HG03175 (cell line): ENCODE measurements around the gene NCF2.
A peak's percentile ranks its signal among the peaks of the same experiment; 100 is the strongest.
"Not testable (repeated sequence)": the region's sequence is repeated elsewhere in the genome, so short reads cannot be mapped to it uniquely, and the experiment has no call there.

Experiments
- ATAC-seq: cut with Tn5 transposase; IDR thresholded peaks from one replicate; pipeline ENCODE4 v1.9.1; 2021; ENCODE audit warnings: mild to moderate bottlenecking, moderate library complexity; ENCODE audit not compliant: unreplicated experiment

The NCF2 gene, protein sequence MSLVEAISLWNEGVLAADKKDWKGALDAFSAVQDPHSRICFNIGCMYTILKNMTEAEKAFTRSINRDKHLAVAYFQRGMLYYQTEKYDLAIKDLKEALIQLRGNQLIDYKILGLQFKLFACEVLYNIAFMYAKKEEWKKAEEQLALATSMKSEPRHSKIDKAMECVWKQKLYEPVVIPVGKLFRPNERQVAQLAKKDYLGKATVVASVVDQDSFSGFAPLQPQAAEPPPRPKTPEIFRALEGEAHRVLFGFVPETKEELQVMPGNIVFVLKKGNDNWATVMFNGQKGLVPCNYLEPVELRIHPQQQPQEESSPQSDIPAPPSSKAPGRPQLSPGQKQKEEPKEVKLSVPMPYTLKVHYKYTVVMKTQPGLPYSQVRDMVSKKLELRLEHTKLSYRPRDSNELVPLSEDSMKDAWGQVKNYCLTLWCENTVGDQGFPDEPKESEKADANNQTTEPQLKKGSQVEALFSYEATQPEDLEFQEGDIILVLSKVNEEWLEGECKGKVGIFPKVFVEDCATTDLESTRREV

DNA sequence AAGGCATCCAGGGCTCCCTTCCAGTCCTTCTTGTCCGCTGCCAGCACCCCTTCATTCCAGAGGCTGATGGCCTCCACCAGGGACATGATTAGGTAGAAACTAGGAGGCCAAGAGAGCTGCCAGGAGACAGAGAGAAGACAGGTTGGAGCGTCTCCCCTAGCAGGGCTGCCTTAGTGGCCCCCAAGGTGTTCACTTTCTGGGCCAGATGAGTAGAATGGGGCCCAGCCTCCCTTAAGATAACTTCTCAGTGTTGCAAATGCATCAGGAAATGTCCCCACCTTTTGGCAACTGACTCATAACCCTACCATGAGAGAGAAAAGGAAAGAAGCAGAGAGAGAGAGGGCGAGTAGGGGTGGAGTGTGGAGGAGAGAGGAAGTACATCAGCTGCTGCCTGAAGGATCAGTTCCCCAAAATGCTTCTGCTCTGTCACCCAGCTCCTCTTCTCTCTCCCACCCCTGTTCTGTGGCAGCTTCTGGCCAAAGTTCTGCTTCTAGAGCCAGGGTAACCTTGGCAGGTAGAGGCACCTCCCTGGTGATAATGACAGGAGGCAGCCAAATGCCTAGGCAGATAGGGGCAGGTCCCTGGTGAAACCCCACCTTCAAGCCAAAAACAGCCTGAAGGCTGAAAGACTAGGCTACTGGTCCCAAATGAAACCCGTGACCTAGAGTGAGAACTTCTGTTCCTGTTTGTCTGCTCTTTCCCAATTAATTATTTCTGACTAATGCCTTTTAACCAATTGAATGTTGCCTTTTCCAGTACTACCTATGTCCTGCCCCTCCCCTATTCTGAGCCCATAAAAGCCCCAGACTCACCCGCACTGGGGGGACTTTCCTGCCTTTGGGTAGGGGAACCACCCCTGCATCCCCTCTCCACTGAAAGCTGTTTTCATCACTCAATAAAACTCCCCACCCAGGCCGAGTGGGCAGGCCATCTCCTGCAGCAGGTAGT lies at the start of gene NCF2:
TSS of gene NCF2 (minus strand) at position 216 of the 948 bp plus-strand sequence. CDS start at position 86, 130 bp downstream.
- ATAC-seq, result peak; percentile 83

DNA sequence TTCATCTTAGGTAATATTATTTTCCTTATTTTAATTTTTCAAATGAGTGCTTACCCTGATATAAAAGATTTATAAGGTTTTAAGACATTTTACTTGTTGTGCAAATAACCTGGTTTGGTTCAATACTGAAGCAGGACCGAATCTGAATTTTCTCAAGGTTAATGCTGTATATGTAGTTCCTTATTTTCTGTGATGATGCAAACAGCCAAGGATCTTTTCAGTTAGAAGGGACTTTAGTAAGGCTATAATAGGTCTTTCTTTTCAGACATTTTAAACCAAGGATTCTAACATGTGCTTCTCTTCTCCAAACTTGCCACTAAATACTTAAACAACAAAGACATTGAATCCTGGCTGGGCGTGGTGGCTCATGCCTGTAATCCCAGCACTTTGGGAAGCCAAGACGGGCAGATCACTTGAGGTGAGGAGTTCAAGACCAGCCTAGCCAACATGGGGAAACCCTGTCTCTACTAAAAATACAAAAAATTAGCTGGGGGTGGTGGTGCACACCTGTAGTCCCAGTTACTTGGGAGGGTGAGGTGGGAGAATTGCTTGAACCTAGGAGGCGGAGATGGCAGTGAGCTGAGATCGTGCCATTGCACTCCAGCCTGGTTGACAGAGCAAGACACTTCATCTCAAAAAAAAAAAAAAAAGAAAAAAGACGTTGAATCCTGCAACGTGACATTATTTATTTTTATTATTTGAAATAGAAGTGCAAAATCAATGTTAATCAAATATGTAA lies 48.6 kb upstream of the NCF2 start:
- no peak for ATAC-seq

DNA sequence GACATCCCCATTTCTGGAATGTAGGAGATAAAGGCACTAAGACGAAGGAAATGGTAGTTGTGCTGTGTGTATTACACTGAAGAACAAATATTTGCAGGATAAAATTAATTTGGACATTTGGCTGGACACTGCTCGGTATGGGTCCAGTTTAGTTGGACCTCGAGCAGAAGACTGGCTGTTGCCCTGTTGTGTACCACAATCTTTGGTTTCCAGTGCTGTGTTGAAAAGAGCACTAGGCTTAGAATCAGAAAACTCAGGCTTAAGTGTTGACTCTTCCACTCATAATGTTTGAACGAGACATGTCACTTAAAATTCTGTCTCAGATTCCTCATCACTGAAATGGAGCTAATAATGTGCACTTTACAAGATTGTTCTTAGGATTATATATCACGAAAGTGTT lies 46.5 kb upstream of the NCF2 start:
- no peak for ATAC-seq

DNA sequence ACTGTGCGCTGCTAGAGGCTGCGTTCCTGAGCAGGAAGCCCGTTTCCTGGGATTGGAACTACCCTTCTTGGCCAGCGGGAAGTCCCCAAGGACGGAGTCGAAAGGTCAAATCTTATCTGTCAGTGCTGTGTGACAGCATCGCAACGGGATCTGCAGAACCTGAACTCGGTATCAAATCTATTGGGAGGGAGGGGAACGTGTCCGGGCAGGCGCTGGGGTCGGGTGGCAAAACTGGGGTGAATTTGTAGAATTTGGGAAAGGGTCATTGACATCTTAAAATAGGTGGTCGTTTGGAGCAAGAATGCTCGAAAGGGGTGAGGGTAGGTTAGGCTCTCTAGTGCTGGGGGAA lies 46.0 kb upstream of the NCF2 start:
- ATAC-seq, result peak; percentile 1

DNA sequence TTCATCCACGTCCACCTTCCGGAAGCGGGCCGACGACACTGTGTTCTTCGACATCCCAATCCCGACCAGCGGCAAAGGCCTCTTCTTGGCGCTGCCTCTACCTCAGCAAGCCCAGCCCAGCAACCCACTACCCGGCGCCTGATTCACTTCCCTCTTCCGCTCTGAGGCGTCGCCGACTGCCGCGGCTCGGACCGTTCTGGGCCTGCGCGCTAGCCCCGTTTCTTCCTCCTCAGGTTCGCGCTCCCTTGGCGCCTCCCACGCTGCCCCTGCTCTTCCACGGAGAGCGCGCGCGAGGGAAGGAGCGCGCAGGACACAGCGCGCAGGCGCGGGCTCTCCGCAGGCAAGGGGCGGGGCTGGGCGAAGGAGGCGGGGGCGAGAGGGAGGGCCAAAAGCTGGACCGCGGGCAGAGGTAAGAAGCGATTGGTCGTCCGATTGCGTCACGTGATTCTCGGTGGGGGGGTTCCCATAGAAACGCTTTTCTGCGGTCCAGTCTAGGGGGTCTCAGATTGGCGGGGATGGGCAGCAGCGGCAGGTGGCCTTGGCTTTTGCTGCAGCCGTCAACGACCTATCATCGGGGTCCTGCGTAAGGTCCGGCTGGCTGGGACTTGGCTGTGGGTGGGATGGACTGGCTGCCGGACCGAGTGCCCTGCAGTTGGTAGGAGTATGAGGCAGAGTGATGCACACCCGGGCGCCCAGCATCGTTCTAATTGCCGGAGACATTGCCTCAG lies 45.5 kb upstream of the NCF2 start, which contains the start of gene ARPC5:
TSS of gene ARPC5 (minus strand) at position 178 of the 728 bp plus-strand sequence. CDS start at position 54, 124 bp downstream.
- peak; percentile 83 for ATAC-seq

DNA sequence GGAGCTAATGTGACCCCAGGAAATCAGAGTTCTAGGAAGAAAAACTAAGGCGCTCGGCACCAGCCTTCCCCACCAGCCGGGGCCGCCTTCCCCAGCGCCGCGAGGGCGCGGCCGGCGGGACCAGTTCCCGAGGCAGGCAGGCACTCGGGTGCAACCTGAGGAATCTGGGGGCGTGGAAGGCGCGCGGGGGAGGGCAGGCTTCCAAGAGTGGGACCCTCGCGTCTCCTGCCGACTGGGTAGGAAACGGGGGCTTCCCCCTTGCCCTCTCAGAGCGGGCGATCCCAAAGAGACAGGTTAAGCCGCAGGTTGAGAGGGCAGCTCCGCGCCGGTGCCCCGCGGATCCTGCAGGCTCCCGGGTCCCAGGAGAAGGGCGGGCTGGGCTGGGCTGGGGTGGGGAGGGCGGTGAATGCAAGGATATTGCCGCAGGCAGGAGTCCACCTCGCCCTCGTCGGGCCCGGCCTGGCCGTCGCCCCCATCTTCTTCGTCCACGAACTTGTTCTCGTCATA lies 44.9 kb upstream of the NCF2 start:
- peak; percentile 0 for ATAC-seq

DNA sequence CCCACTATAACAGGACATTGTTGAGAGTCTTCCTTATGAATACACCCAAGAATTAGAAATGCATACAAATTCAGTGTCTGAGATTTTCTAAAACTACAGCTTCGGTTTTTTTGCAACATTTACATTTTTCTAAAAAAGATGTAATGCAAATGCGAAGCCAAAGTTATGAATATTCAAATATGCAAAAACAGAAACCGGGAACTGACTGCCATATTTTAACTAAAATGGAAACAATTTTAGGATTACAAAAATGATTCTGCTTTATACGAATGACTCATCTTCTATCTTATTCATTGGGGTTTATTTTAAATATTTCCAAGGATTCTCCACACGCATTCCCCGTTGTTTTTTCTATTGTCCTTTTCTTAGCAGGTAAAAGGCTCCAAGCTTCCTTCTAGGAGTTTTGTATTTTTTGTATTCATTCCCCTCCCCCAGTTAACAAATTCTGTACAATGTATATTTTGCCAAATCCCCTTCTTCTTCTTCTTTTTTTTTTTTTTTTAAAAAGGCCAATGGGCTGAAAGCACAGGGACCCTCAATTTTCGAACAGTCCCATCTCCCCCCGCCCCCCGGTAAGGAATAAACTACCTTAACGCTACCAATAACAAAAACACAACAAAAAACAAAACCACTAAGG lies 44.3 kb upstream of the NCF2 start:
- ATAC-seq, result no peak

DNA sequence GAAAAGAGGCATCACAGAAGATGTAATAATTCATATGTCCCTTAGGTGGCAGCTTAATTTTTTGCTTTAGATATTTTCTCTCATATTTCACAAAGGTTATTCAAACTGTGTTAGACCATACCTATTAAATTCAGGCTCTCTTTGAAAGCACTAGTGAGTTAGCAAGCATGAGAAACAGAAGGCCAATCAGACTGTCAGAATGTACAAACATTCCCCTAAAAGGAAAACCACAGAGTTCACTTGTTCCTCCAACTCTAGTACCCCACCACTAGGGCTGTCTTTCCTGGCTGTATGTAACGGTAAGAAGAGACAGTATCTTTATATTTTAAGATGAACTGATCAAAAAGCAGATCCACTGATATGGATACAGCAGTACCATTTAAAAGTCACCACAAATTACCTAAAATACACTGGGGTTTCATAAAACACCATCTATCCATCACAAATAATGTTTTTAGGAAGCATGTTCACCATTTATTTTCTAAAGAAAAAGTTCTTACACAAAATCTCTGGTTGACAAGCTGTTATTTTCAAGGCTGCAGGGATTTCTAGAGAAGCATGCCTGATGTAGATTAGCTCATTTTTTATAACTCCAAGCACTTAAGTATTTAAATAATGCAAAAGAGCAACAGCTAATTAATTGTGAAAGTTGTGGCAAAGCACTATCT lies 43.6 kb upstream of the NCF2 start:
- peak; percentile 47 for ATAC-seq

DNA sequence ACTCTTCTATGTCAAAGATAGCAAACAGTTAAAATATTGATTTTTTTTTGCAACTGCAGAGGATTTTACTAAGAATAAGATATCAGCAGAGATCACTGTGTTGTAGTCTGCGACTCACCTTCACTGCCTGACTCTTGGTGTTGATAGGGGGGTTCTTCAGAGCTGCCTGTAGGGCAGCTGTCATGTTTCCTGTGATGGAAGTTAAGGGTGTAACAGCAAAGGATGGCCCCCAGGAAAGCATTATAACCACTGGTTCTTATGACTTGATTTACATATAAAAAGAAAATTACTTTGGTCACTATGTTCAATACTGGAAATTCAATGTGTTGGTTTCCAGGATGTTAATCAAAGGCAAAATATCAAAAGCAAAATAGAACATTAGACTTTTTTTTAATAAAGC lies 42.7 kb upstream of the NCF2 start:
- ATAC-seq, result no peak

DNA sequence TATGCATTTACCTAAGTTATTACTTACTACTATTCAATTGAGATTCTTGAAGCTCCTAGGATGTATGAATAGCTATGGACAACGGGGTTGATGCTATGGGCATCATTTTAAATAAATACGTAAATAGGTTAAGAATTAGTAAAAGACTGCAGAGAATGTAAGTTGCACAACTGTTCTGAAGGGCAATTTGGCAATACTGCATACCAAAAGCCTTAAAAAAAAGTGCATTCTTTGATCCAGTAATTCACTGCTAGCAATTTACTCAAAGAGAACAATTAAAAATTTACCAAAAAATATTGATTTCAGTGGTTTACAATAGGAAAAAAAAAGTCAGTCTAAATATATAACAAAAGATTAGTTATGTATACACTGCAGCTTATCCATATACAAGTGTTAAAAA lies 41.9 kb upstream of the NCF2 start:
- no peak for ATAC-seq

DNA sequence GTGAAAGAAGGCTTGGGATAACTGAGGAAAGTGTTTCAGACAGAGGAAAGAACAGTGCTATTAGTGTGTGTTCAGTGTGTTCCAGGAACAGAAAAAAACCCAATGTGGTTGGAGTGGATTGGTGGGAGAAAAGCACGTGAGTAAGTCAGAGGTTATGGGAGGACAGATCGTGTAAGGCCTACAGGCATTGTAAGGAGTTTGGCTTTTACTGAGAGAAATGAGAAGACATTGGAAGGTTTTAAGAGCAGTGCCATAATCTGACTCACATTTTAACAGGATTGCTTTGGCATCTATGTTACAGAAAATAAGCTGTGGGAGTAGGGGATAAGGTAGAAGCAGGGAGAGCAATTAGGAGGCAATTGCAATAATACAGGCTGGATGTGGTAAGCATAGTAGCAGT lies 40.5 kb upstream of the NCF2 start:
- no peak for ATAC-seq

DNA sequence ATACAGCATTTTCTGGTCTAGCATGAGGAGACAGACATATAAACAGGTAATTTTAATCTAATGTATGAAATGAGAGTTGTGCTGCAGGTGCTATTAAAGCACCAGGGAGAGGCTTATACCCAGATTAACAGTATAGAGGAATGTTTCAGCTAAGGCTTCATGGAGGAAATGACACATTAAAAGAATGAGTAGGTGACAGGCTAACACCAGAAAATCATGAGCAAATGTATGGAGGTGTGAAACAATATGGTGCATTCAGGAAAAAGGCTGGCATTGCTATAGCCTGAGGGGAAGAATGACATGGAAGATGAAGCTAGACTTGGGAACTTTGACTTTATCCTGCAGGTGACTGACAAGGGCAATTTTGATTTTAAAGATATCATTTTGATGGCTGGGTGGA lies 38.3 kb upstream of the NCF2 start:
- no peak for ATAC-seq

DNA sequence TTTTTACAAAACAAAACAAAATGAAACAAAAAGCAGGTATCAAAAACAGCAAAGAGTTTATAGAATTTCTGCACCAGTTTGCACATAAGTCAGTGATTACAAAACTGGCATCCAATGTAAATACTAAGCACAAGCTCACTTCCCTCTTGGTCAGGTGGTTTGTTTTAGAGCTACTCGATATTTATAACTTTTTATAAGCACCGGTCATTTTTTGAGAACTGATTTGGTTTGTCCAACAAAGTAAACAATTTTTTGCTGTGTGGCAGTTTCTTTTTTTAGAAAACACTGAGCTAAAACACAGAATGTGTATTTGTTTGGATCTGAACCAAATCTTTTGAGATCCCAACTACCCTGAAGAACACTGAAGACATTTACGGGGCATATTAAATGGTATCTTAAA lies 36.0 kb upstream of the NCF2 start:
- ATAC-seq, result not testable (repeated sequence)

DNA sequence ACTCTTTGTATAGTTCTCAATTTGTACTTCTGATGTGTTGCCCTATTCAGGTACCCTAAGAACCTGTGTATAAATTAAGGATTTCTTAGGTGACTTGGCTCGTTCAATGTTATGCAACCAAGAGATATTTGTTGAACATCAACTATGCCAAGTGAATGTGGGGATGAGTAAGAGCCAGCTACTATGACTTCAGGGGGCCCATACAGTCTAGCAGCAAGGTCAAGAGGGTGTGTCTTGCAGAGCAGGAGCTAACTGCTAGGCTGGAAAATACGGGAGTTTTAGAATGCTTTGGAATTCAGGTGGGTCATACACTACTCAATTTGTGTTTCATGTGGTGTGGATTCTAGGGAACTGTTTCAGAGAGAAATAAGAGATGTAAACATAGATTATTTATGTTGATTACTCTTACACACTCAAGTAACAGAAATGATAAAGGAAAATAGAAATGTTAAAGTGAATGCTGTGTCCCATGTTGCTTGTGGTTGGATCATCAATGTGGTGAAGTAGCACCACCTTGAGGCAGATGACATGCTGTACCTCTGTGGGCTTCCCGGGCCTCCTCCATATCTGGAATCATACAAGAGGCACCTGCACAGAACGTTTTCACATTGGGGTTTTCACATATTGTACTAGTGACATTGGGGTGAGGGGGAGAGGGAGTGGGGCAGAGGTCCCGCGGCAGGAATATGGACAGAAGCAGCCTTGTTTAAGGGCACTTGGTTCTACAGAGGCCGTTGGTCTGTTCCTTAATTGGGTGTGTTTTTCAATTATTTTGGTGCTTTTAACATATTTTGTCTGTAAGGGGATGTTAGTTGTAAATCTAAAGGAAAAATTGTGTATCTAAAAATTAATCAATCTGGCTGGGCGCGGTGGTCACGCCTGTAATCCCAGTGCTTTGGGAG lies 32.9 kb upstream of the NCF2 start:
- peak; percentile 84 for ATAC-seq

DNA sequence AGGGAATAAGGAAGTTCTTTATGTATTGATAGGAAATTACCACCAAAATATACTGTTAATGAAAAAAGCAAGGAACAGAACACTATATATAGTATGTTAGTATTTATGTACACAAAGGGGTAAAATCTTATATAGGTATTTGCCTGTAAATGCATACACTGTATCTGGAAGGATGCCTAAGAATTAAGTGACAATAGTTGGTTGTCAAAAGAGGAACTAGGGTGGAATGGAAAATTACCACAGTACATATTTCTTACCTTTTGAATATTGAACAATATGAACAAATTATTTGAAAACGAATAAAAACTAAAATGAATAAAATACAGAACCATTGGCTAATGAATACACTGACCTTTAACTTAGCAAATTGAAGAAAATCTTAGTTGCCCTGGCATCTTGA lies 31.8 kb upstream of the NCF2 start:
- no peak for ATAC-seq

DNA sequence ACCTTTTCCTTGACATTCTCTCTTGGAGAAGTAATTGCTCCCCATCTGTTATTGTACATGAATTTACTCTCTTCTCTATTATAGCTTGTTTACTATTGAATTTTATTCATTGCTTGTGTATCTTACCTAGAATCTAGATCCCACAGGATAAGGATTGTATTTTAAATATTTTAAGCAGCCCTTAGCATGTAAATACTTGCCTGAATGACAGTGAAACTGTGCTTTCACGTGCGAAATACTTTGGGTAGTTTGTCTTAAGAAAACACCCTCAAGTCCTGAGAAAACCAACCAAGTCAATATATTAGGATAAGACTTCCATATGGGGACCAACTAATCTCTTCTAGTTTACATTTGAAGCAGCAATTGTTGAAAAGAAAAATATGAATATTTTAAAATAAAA lies 30.1 kb upstream of the NCF2 start:
- ATAC-seq, result no peak

DNA sequence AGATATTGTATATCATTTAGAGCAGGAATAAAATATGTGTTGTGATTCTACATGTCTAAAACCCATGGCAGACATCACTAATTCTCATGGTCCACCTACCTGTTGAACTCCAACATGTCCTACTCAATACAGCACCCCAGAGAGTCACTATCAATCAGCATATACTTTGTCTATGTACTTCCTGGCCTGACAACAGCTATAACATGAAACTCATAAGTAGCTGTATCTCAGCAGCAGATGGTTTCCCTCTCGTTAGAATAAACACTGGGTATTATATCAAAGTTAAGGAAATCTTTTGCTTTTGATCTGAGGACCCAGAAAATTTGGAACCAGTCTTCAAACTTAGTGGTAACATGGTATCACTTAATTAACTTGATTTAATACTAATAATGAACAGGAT lies 29.5 kb upstream of the NCF2 start:
- no peak for ATAC-seq

DNA sequence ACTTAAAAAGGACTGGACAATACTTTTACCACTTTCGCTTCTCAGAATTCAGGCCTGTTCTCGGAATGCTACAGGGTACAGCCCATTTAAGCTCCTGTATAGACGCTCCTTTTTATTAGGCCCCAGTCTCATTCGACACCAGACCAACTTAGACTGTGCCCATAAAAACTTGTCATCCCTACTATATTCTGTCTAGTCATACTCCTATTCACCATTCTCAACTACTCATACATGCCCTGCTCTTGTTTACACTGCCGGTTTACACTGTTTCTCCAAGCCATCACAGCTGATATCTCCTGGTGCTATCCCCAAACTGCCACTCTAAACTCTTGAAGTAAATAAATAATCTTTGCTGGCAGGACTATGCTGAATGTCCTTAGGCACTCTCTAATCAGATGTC lies 27.9 kb upstream of the NCF2 start:
- not testable (repeated sequence) for ATAC-seq
